Measurements from ENCODE around the gene PCDHGC4. TPM values are rescaled to one million over a fixed set of nuclear protein-coding genes. Genes with fewer than 3 reads are reported as not detected.

Gene PCDHGC4
- total and polyA plus RNA-seq, 2 of the 13 experiments (the other 11 are each of a cell fraction or from before 2014, with no cell fraction given) = 0.07 TPM; not detected in 1

GRCh38 chr5:141524604-141525597, 40.1 kb downstream of the PCDHGC4 start (continued):
- TF ChIP-seq, protein P1, sequence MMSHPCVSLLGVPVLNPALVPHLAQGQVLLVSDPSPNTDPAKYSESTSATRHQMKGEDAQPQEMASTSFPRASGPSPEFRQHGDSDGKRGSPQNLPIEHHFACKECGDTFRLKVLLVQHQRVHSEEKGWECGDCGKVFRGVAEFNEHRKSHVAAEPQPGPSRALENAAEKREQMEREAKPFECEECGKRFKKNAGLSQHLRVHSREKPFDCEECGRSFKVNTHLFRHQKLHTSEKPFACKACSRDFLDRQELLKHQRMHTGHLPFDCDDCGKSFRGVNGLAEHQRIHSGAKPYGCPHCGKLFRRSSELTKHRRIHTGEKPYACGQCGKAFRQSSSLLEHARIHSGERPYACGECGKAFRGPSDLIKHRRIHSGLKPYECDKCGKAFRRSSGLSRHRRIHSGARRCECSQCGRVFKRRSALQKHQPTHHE (CRISPR knock-in tag; IDR thresholded peaks at IDR 0.05; ENCODE audit: borderline replicate concordance) = no peak
- TF ChIP-seq ZNF451 (CRISPR knock-in tag; IDR thresholded peaks at IDR 0.05) (no peak), RBAK (CRISPR knock-in tag; IDR thresholded peaks at IDR 0.05) (no peak), RNF219 (CRISPR knock-in tag; IDR thresholded peaks at IDR 0.05) (no peak), MAFG (CRISPR knock-in tag; IDR thresholded peaks at IDR 0.05) (no peak), ZNF367 (CRISPR knock-in tag; IDR thresholded peaks at IDR 0.05; ENCODE audit: borderline replicate concordance) (no peak), SMARCE1 (IDR thresholded peaks at IDR 0.05; ENCODE audit: borderline replicate concordance) (no peak), ZNF138 (CRISPR knock-in tag; IDR thresholded peaks at IDR 0.05; ENCODE audit: low read depth) (no peak), ZNF160 (CRISPR knock-in tag; IDR thresholded peaks at IDR 0.05) (no peak), ZNF180 (CRISPR knock-in tag; IDR thresholded peaks at IDR 0.05; ENCODE audit: borderline replicate concordance, low read depth) (no peak), ZNF670 (CRISPR knock-in tag; IDR thresholded peaks at IDR 0.05; ENCODE audit: borderline replicate concordance) (no peak), ZNF383 (CRISPR knock-in tag; IDR thresholded peaks at IDR 0.05; ENCODE audit: borderline replicate concordance) (no peak), ZNF678 (CRISPR knock-in tag; IDR thresholded peaks at IDR 0.05) (no peak), MED13 (CRISPR knock-in tag; IDR thresholded peaks at IDR 0.05) (no peak), CENPT (CRISPR knock-in tag; IDR thresholded peaks at IDR 0.05; ENCODE audit: low read depth) (no peak), THAP8 (CRISPR knock-in tag; IDR thresholded peaks at IDR 0.05; ENCODE audit: borderline replicate concordance) (no peak), ZNF550 (CRISPR knock-in tag; IDR thresholded peaks at IDR 0.05; ENCODE audit: borderline replicate concordance) (no peak), MZF1 (CRISPR knock-in tag; IDR thresholded peaks at IDR 0.05; ENCODE audit: borderline replicate concordance) (no peak)
- TF ChIP-seq, protein P2, sequence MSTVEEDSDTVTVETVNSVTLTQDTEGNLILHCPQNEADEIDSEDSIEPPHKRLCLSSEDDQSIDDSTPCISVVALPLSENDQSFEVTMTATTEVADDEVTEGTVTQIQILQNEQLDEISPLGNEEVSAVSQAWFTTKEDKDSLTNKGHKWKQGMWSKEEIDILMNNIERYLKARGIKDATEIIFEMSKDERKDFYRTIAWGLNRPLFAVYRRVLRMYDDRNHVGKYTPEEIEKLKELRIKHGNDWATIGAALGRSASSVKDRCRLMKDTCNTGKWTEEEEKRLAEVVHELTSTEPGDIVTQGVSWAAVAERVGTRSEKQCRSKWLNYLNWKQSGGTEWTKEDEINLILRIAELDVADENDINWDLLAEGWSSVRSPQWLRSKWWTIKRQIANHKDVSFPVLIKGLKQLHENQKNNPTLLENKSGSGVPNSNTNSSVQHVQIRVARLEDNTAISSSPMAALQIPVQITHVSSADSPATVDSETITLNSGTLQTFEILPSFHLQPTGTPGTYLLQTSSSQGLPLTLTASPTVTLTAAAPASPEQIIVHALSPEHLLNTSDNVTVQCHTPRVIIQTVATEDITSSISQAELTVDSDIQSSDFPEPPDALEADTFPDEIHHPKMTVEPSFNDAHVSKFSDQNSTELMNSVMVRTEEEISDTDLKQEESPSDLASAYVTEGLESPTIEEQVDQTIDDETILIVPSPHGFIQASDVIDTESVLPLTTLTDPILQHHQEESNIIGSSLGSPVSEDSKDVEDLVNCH (CRISPR knock-in tag; IDR thresholded peaks at IDR 0.05) = no peak
- TF ChIP-seq, protein P3, sequence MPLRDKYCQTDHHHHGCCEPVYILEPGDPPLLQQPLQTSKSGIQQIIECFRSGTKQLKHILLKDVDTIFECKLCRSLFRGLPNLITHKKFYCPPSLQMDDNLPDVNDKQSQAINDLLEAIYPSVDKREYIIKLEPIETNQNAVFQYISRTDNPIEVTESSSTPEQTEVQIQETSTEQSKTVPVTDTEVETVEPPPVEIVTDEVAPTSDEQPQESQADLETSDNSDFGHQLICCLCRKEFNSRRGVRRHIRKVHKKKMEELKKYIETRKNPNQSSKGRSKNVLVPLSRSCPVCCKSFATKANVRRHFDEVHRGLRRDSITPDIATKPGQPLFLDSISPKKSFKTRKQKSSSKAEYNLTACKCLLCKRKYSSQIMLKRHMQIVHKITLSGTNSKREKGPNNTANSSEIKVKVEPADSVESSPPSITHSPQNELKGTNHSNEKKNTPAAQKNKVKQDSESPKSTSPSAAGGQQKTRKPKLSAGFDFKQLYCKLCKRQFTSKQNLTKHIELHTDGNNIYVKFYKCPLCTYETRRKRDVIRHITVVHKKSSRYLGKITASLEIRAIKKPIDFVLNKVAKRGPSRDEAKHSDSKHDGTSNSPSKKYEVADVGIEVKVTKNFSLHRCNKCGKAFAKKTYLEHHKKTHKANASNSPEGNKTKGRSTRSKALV (CRISPR knock-in tag; IDR thresholded peaks at IDR 0.05) = no peak

All from HepG2 (cell line).